Measurements from ENCODE around the gene SAMD1.

Gene SAMD1

DNA sequence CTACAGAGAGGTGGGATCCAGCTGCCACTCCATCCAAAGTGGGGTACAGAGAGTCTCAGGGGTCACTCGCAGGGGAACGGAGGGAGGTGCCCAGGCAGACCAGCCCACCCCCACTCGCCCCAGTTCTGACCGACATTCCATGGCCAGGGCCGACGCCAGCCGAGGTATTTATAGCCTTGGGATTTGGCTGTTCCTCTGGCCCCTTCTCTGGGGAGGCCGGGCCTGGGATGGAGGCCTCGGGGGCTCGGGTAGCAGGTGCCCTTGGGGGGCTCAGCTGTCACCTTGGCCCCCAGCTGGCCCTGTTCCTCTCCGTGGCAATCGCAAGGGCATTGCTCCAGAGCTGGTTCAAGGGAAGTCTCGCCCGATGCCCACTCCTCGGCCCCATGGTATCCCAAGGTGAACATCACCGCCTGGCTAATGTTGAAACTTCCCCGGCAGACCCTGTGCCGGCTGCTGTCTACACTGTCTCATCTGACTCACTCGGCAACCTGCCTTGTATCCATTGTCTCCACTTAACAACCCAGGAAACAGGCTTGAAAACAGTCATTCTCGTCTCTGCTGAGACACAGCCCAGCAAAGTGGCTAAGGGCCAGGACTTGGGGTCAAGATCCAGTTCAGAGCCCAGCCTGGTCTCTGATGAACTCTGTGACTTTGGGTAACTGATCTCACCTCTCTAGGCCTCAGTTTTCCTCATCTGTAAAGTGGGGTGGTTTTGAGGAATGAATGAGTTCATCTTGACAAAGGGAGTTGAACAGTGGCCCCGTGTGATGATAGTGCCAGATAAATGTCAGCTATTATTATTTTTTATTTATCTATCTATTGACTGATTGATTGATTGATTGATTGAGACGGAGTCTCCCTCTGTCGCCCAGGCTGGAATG lies 17.3 kb upstream of the SAMD1 start:
- no peak for DNase-seq (ENCODE audit: low read depth)
- TF ChIP-seq, protein P1, sequence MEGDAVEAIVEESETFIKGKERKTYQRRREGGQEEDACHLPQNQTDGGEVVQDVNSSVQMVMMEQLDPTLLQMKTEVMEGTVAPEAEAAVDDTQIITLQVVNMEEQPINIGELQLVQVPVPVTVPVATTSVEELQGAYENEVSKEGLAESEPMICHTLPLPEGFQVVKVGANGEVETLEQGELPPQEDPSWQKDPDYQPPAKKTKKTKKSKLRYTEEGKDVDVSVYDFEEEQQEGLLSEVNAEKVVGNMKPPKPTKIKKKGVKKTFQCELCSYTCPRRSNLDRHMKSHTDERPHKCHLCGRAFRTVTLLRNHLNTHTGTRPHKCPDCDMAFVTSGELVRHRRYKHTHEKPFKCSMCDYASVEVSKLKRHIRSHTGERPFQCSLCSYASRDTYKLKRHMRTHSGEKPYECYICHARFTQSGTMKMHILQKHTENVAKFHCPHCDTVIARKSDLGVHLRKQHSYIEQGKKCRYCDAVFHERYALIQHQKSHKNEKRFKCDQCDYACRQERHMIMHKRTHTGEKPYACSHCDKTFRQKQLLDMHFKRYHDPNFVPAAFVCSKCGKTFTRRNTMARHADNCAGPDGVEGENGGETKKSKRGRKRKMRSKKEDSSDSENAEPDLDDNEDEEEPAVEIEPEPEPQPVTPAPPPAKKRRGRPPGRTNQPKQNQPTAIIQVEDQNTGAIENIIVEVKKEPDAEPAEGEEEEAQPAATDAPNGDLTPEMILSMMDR (IDR thresholded peaks at IDR 0.05; ENCODE audit: control insufficient read depth, extremely low read depth, insufficient read depth): no peak
- H3K4me3 ChIP-seq (ENCODE audit: low read depth, low read length): no peak overlapping the region

DNA sequence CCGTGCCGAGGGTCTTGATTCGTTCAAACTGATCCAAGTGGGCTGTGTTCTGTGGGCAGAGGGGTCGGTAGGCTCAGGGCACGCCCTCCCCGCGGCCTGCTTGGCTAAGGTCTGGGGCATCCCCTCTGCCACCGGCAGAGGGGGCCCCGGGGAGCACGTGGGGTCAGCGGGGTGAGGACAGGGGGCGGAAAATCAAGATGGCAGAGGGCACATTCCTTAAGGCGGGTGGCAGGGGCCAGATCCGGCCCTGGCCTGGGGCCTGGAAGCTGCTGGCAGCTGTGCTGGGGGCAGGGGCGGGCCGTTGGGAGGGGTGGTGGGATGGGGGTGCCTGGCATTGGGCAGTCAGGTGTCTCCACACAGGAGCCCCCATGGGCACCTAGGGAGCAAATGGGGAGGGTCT lies 16.3 kb upstream of the SAMD1 start:
- TF ChIP-seq, protein P1 (IDR thresholded peaks at IDR 0.05; ENCODE audit: control insufficient read depth, extremely low read depth, insufficient read depth): no peak
- DNase-seq (ENCODE audit: low read depth): no peak

GRCh38 chr19:14105680-14106079 lies 15.1 kb upstream of the SAMD1 start:
- no peak for DNase-seq (ENCODE audit: low read depth)
- TF ChIP-seq, protein P1 (IDR thresholded peaks at IDR 0.05; ENCODE audit: control insufficient read depth, extremely low read depth, insufficient read depth): no peak
- no peak overlapping the region for H3K4me3 ChIP-seq (ENCODE audit: low read depth, low read length)

More for the DNA sequence above, 16.3 kb upstream of the SAMD1 start:
- H3K4me3 ChIP-seq (ENCODE audit: low read depth, low read length): no peak overlapping the region

- TF ChIP-seq, protein P1 (IDR thresholded peaks at IDR 0.05; ENCODE audit: control insufficient read depth, extremely low read depth, insufficient read depth): no peak
- H3K4me3 ChIP-seq (ENCODE audit: low read depth, low read length): no peak overlapping the region
- DNase-seq (ENCODE audit: low read depth): no peak
These were observed 12.8 kb upstream of the SAMD1 start for GRCh38 chr19:14103310-14103709.

GRCh38 chr19:14102756-14103155 lies 12.2 kb upstream of the SAMD1 start:
- DNase-seq (ENCODE audit: low read depth): no peak
- TF ChIP-seq, protein P1 (IDR thresholded peaks at IDR 0.05; ENCODE audit: control insufficient read depth, extremely low read depth, insufficient read depth): no peak
- H3K4me3 ChIP-seq (ENCODE audit: low read depth, low read length): no peak overlapping the region

GRCh38 chr19:14102102-14102696 lies 11.6 kb upstream of the SAMD1 start:
- TF ChIP-seq, protein P1 (IDR thresholded peaks at IDR 0.05; ENCODE audit: control insufficient read depth, extremely low read depth, insufficient read depth): no peak
- H3K4me3 ChIP-seq (ENCODE audit: low read depth, low read length): no peak overlapping the region

More at GRCh38 chr19:14102102-14102696, 11.6 kb upstream of the SAMD1 start:
- DNase-seq (ENCODE audit: low read depth): no peak
